Measurements from ENCODE around the gene OAT. TPM values are rescaled to one million over a fixed set of nuclear protein-coding genes. Genes with fewer than 3 reads are reported as not detected.

Gene OAT
- total and polyA plus RNA-seq, 4 donors = 25.1 to 255 (median 69.1) TPM

- Histone ChIP-seq H3K4me3 (ENCODE audit: low read depth in 1 of 3, low read length in 3 of 3) (no peak overlapping the region), H3K27ac (ENCODE audit: low read depth in 1 of 2, low read length in 2 of 2) (no peak overlapping the region), H3K9ac (ENCODE audit: low read depth in 1 of 2, low read length in 2 of 2) (no peak overlapping the region), H3K4me1 (ENCODE audit: control insufficient read depth in 4 of 4, insufficient read depth in 4 of 4, low read length in 3 of 4) (peaks cover 0 to 9% (median 6%) of the 10 kb centered on the region in 4 donors), H3K36me3 (ENCODE audit: control insufficient read depth in 4 of 4, insufficient read depth in 3 of 4, low read depth in 1 of 4, low read length in 3 of 4) (peaks cover 0 to 16% (median 5%) of the 10 kb centered on the region in 4 donors), H3K9me3 (ENCODE audit: control insufficient read depth in 4 of 4, low read length in 3 of 4) (no peaks in the 10 kb centered on the region), H3K27me3 (ENCODE audit: control insufficient read depth in 4 of 4, insufficient read depth in 4 of 4, low read length in 3 of 4) (no peaks in the 10 kb centered on the region)
- DNase-seq (ENCODE audit: low spot score) = no peak
- 86% methylated on average over 2 of the region's 2 CpGs for whole genome bisulfite sequencing
- TF ChIP-seq NR2F2 (IDR thresholded peaks at IDR 0.05) = no peak
- TF ChIP-seq EGR1 (IDR thresholded peaks at IDR 0.05; ENCODE audit: low read depth in 2 of 2) = no peak
- no peak for TF ChIP-seq SP1 (IDR thresholded peaks at IDR 0.05)
- TF ChIP-seq FOXA2 (IDR thresholded peaks at IDR 0.05) = no peak
- TF ChIP-seq RAD21 (IDR thresholded peaks at IDR 0.05) = no peak
- TF ChIP-seq GABPA (IDR thresholded peaks at IDR 0.05 in 1 of 2, conservative IDR thresholded peaks at IDR 0.05 in 1 of 2) = no peak
- no peak for TF ChIP-seq MAX (IDR thresholded peaks at IDR 0.05)
- no peak for TF ChIP-seq TAF1 (conservative IDR thresholded peaks at IDR 0.05)
- TF ChIP-seq, protein P1, sequence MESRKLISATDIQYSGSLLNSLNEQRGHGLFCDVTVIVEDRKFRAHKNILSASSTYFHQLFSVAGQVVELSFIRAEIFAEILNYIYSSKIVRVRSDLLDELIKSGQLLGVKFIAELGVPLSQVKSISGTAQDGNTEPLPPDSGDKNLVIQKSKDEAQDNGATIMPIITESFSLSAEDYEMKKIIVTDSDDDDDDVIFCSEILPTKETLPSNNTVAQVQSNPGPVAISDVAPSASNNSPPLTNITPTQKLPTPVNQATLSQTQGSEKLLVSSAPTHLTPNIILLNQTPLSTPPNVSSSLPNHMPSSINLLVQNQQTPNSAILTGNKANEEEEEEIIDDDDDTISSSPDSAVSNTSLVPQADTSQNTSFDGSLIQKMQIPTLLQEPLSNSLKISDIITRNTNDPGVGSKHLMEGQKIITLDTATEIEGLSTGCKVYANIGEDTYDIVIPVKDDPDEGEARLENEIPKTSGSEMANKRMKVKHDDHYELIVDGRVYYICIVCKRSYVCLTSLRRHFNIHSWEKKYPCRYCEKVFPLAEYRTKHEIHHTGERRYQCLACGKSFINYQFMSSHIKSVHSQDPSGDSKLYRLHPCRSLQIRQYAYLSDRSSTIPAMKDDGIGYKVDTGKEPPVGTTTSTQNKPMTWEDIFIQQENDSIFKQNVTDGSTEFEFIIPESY (IDR thresholded peaks at IDR 0.05) = no peak
- TF ChIP-seq ATF3 (IDR thresholded peaks at IDR 0.05) = no peak
- TF ChIP-seq HNF4G (IDR thresholded peaks at IDR 0.05) = no peak
- no peak for TF ChIP-seq RXRA (IDR thresholded peaks at IDR 0.05)
- TF ChIP-seq HNF4A (conservative IDR thresholded peaks at IDR 0.05) = no peak
Observed at GRCh38 chr10:124408357-124408756, 10.4 kb downstream of the OAT start.

GRCh38 chr10:124407456-124407855, 11.3 kb downstream of the OAT start:
- peaks cover 0 to 9% (median 6%) of the 10 kb centered on the region in 4 donors for H3K4me1 ChIP-seq (ENCODE audit: control insufficient read depth in 4 of 4, insufficient read depth in 4 of 4, low read length in 3 of 4)
- DNase-seq (ENCODE audit: low spot score) = no peak
- H3K9ac ChIP-seq (ENCODE audit: low read depth in 1 of 2, low read length in 2 of 2) = no peak overlapping the region
- WGBS = 60% methylated on average over 2 of the region's 2 CpGs
- no peak overlapping the region for H3K4me3 ChIP-seq (ENCODE audit: low read depth in 1 of 3, low read length in 3 of 3)
- H3K27ac ChIP-seq (ENCODE audit: low read depth in 1 of 2, low read length in 2 of 2) = no peak overlapping the region
- H3K9me3 ChIP-seq (ENCODE audit: control insufficient read depth in 4 of 4, low read length in 3 of 4) = no peaks in the 10 kb centered on the region
- H3K27me3 ChIP-seq (ENCODE audit: control insufficient read depth in 4 of 4, insufficient read depth in 4 of 4, low read length in 3 of 4) = no peaks in the 10 kb centered on the region
- TF ChIP-seq YY1 (IDR thresholded peaks at IDR 0.05) = no peak
- TF ChIP-seq, protein P2, sequence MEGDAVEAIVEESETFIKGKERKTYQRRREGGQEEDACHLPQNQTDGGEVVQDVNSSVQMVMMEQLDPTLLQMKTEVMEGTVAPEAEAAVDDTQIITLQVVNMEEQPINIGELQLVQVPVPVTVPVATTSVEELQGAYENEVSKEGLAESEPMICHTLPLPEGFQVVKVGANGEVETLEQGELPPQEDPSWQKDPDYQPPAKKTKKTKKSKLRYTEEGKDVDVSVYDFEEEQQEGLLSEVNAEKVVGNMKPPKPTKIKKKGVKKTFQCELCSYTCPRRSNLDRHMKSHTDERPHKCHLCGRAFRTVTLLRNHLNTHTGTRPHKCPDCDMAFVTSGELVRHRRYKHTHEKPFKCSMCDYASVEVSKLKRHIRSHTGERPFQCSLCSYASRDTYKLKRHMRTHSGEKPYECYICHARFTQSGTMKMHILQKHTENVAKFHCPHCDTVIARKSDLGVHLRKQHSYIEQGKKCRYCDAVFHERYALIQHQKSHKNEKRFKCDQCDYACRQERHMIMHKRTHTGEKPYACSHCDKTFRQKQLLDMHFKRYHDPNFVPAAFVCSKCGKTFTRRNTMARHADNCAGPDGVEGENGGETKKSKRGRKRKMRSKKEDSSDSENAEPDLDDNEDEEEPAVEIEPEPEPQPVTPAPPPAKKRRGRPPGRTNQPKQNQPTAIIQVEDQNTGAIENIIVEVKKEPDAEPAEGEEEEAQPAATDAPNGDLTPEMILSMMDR (IDR thresholded peaks at IDR 0.05; ENCODE audit: low read depth, low read length, missing input control) = no peak
- TF ChIP-seq, protein P3, sequence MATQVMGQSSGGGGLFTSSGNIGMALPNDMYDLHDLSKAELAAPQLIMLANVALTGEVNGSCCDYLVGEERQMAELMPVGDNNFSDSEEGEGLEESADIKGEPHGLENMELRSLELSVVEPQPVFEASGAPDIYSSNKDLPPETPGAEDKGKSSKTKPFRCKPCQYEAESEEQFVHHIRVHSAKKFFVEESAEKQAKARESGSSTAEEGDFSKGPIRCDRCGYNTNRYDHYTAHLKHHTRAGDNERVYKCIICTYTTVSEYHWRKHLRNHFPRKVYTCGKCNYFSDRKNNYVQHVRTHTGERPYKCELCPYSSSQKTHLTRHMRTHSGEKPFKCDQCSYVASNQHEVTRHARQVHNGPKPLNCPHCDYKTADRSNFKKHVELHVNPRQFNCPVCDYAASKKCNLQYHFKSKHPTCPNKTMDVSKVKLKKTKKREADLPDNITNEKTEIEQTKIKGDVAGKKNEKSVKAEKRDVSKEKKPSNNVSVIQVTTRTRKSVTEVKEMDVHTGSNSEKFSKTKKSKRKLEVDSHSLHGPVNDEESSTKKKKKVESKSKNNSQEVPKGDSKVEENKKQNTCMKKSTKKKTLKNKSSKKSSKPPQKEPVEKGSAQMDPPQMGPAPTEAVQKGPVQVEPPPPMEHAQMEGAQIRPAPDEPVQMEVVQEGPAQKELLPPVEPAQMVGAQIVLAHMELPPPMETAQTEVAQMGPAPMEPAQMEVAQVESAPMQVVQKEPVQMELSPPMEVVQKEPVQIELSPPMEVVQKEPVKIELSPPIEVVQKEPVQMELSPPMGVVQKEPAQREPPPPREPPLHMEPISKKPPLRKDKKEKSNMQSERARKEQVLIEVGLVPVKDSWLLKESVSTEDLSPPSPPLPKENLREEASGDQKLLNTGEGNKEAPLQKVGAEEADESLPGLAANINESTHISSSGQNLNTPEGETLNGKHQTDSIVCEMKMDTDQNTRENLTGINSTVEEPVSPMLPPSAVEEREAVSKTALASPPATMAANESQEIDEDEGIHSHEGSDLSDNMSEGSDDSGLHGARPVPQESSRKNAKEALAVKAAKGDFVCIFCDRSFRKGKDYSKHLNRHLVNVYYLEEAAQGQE (IDR thresholded peaks at IDR 0.05) = no peak
- no peak for TF ChIP-seq FOXA1 (IDR thresholded peaks at IDR 0.05)
- TF ChIP-seq RAD21 (IDR thresholded peaks at IDR 0.05) = no peak
- TF ChIP-seq HNF4A (conservative IDR thresholded peaks at IDR 0.05) = peak; percentile 43 to 51
- TF ChIP-seq FOXA2 (IDR thresholded peaks at IDR 0.05) = no peak
- no peak for TF ChIP-seq NR2F2 (IDR thresholded peaks at IDR 0.05)
- TF ChIP-seq, protein P1 (IDR thresholded peaks at IDR 0.05) = no peak
- no peak for TF ChIP-seq MAX (IDR thresholded peaks at IDR 0.05)
- no peak for TF ChIP-seq EGR1 (IDR thresholded peaks at IDR 0.05; ENCODE audit: low read depth in 2 of 2)
- no peak for TF ChIP-seq HNF4G (IDR thresholded peaks at IDR 0.05)
- TF ChIP-seq TAF1 (conservative IDR thresholded peaks at IDR 0.05) = no peak
- peak in 1 of 2 donors; percentile 36 for TF ChIP-seq RXRA (IDR thresholded peaks at IDR 0.05)
- TF ChIP-seq JUND (IDR thresholded peaks at IDR 0.05) = no peak
- TF ChIP-seq ATF3 (IDR thresholded peaks at IDR 0.05) = no peak
- TF ChIP-seq SP1 (IDR thresholded peaks at IDR 0.05) = no peak
- peaks cover 0 to 21% (median 7%) of the 10 kb centered on the region in 4 donors for H3K36me3 ChIP-seq (ENCODE audit: control insufficient read depth in 4 of 4, insufficient read depth in 3 of 4, low read depth in 1 of 4, low read length in 3 of 4)
